Muscle of leg (tissue), 16 donors: ENCODE results near the gene TXNL1. TPM values are rescaled to one million over a fixed set of nuclear protein-coding genes. Genes with fewer than 3 reads are reported as not detected.

ENCODE experiments used
- DNase-seq: peaks from one replicate; pipeline ENCODE4 v3.0.0; 2013
- H3K27ac ChIP-seq: one replicate; pipeline ENCODE4 v1.5.1; 2013; ENCODE audit warnings: mild to moderate bottlenecking, low read length, control low read depth
- H3K27me3 ChIP-seq: one replicate; pipeline ENCODE4 v1.6.1; 2013; ENCODE audit warnings: low read length; ENCODE audit not compliant: control insufficient read depth, insufficient read depth
- H3K36me3 ChIP-seq: one replicate; pipeline ENCODE4 v1.6.1; 2013; ENCODE audit warnings: low read length; ENCODE audit not compliant: control insufficient read depth, insufficient read depth
- H3K4me1 ChIP-seq: one replicate; pipeline ENCODE4 v1.6.1; 2013; ENCODE audit warnings: low read length; ENCODE audit not compliant: control insufficient read depth, insufficient read depth
- H3K4me3 ChIP-seq: one replicate; pipeline ENCODE4 v1.5.1; 2013; ENCODE audit warnings: low read length, control low read depth
- H3K9me3 ChIP-seq: replicated peaks from 2 replicates; pipeline ENCODE4 v1.6.1; 2013; ENCODE audit warnings: low read depth, low read length; ENCODE audit not compliant: control insufficient read depth
- WGBS: methylation state at CpG from one replicate; pipeline ENCODE4 v1.1.5; 2013; ENCODE audit warnings: missing lambda C conversion rate; ENCODE audit not compliant: insufficient coverage; 5-methylcytosine and 5-hydroxymethylcytosine counted together
- long read RNA-seq, 11 donors: transcript quantifications; one replicate each; lab custom pipeline, GENCODE V29; 2026
- polyA plus RNA-seq, 8 donors: library from polyadenylated mRNA; unstranded; fragments of 120-200 nt; gene quantifications; one replicate each; pipeline versions ENCODE4 v1.2.1 to v1.2.3, GENCODE V29; 2013; ENCODE audit warnings: inconsistent platforms in 1 of 8, low replicate concordance in 1 of 8; ENCODE audit not compliant: insufficient read length in 8 of 8, insufficient read depth in 1 of 8
- total RNA-seq: library from RNA; stranded (reverse); fragments of 120-200 nt; gene quantifications from one replicate; pipeline ENCODE4 v1.2.4, GENCODE V29; 2013

Gene TXNL1
- 54.6 TPM for total RNA-seq
- 100 to 1,000 TPM in 5 of 8 donors, 10 to 100 TPM in 3; 93.3 to 125 (median 105) TPM for polyA plus RNA-seq
- long read RNA-seq, donor 1, full-length matches to known transcripts: 17 of 36 reads
- long read RNA-seq, donor 1, partial matches to known transcripts: 11 of 36 reads
- long read RNA-seq, donor 1, other reads (novel, unspliced or antisense): 8 of 36 reads
- long read RNA-seq, donor 2, full-length matches to known transcripts: 2 of 2 reads
- long read RNA-seq, donor 2, partial matches to known transcripts: 0 of 2 reads
- long read RNA-seq, donor 2, other reads (novel, unspliced or antisense): 0 of 2 reads
- long read RNA-seq, donor 3, full-length matches to known transcripts: 25 of 36 reads
- long read RNA-seq, donor 3, partial matches to known transcripts: 0 of 36 reads
- long read RNA-seq, donor 3, other reads (novel, unspliced or antisense): 11 of 36 reads
- long read RNA-seq, donor 4, full-length matches to known transcripts: 15 of 35 reads
- long read RNA-seq, donor 4, partial matches to known transcripts: 20 of 35 reads
- long read RNA-seq, donor 4, other reads (novel, unspliced or antisense): 0 of 35 reads
- long read RNA-seq, donor 5, full-length matches to known transcripts: 66 of 140 reads
- long read RNA-seq, donor 5, partial matches to known transcripts: 57 of 140 reads
- long read RNA-seq, donor 5, other reads (novel, unspliced or antisense): 17 of 140 reads
- long read RNA-seq, donor 6, full-length matches to known transcripts: 44 of 91 reads
- long read RNA-seq, donor 6, partial matches to known transcripts: 24 of 91 reads
- long read RNA-seq, donor 6, other reads (novel, unspliced or antisense): 23 of 91 reads
- long read RNA-seq, donor 7, full-length matches to known transcripts: 34 of 74 reads
- long read RNA-seq, donor 7, partial matches to known transcripts: 40 of 74 reads
- long read RNA-seq, donor 7, other reads (novel, unspliced or antisense): 0 of 74 reads
- long read RNA-seq, donor 8, full-length matches to known transcripts: 23 of 64 reads
- long read RNA-seq, donor 8, partial matches to known transcripts: 41 of 64 reads
- long read RNA-seq, donor 8, other reads (novel, unspliced or antisense): 0 of 64 reads
- long read RNA-seq, donor 9, full-length matches to known transcripts: 18 of 52 reads
- long read RNA-seq, donor 9, partial matches to known transcripts: 34 of 52 reads
- long read RNA-seq, donor 9, other reads (novel, unspliced or antisense): 0 of 52 reads
- long read RNA-seq, donor 10, full-length matches to known transcripts: 33 of 109 reads
- long read RNA-seq, donor 10, partial matches to known transcripts: 76 of 109 reads
- long read RNA-seq, donor 10, other reads (novel, unspliced or antisense): 0 of 109 reads
- long read RNA-seq, donor 11, full-length matches to known transcripts: 27 of 75 reads
- long read RNA-seq, donor 11, partial matches to known transcripts: 36 of 75 reads
- long read RNA-seq, donor 11, other reads (novel, unspliced or antisense): 12 of 75 reads

GRCh38 chr18:56638232-56639103, at the start of gene TXNL1:
Gene TXNL1 (minus strand): TSS chr18:56638592. CDS start chr18:56638440, 152 bp downstream.
- DNase-seq: peak; percentile 100
- under 1% methylated on average over 44 of the region's 64 CpGs for WGBS
- Histone ChIP-seq H3K4me1 (peaks cover 5% of the 10 kb centered on the region), H3K9me3 (no peaks in the 10 kb centered on the region), H3K36me3 (no peaks in the 10 kb centered on the region), H3K27me3 (no peaks in the 10 kb centered on the region), H3K4me3 (peak within 1 kb of the TSS; percentile 94), H3K27ac (peak within 1 kb of the TSS; percentile 99)

GRCh38 chr18:56684277-56684676, 45.9 kb upstream of the TXNL1 start:
- no peaks in the 10 kb centered on the region for H3K4me1 ChIP-seq
- no peaks in the 10 kb centered on the region for H3K36me3 ChIP-seq
- H3K9me3 ChIP-seq: no peaks in the 10 kb centered on the region
- no peaks in the 10 kb centered on the region for H3K27me3 ChIP-seq
- H3K4me3 ChIP-seq: no peak overlapping the region
- no peak overlapping the region for H3K27ac ChIP-seq
- no peak for DNase-seq
- WGBS: 89% methylated on average over 1 of the region's 3 CpGs

GRCh38 chr18:56678836-56679565, 40.6 kb upstream of the TXNL1 start:
- Histone ChIP-seq H3K27ac (no peak overlapping the region), H3K36me3 (no peaks in the 10 kb centered on the region), H3K4me3 (no peak overlapping the region), H3K27me3 (no peaks in the 10 kb centered on the region), H3K9me3 (no peaks in the 10 kb centered on the region), H3K4me1 (no peaks in the 10 kb centered on the region)
- 100% methylated on average over 1 of the region's 4 CpGs for WGBS
- no peak for DNase-seq

- Histone ChIP-seq H3K4me3 (no peak overlapping the region), H3K27ac (no peak overlapping the region), H3K9me3 (no peaks in the 10 kb centered on the region), H3K27me3 (no peaks in the 10 kb centered on the region), H3K36me3 (no peaks in the 10 kb centered on the region), H3K4me1 (no peaks in the 10 kb centered on the region)
- no CpG with 5 or more reads among the region's 2 CpGs for WGBS
- no peak for DNase-seq
Observed at GRCh38 chr18:56676639-56677038, 38.2 kb upstream of the TXNL1 start.

- WGBS: no CpG with 5 or more reads among the region's 3 CpGs
- no peak overlapping the region for H3K27ac ChIP-seq
- no peak overlapping the region for H3K4me3 ChIP-seq
- no peaks in the 10 kb centered on the region for H3K36me3 ChIP-seq
- no peaks in the 10 kb centered on the region for H3K4me1 ChIP-seq
- H3K27me3 ChIP-seq: no peaks in the 10 kb centered on the region
- H3K9me3 ChIP-seq: no peaks in the 10 kb centered on the region
- no peak for DNase-seq
Observed at GRCh38 chr18:56672981-56673380, 34.6 kb upstream of the TXNL1 start.

- Histone ChIP-seq H3K36me3 (no peaks in the 10 kb centered on the region), H3K4me1 (no peaks in the 10 kb centered on the region), H3K27me3 (no peaks in the 10 kb centered on the region), H3K27ac (no peak overlapping the region), H3K4me3 (no peak overlapping the region), H3K9me3 (no peaks in the 10 kb centered on the region)
- no peak for DNase-seq
- WGBS: 83% methylated on average over 1 of the region's 8 CpGs
Observed at GRCh38 chr18:56672391-56672790, 34.0 kb upstream of the TXNL1 start.

- no peaks in the 10 kb centered on the region for H3K27me3 ChIP-seq
- H3K4me1 ChIP-seq: no peaks in the 10 kb centered on the region
- H3K36me3 ChIP-seq: no peaks in the 10 kb centered on the region
- no peak overlapping the region for H3K27ac ChIP-seq
- no peaks in the 10 kb centered on the region for H3K9me3 ChIP-seq
- no CpG with 5 or more reads among the region's 2 CpGs for WGBS
- no peak for DNase-seq
- H3K4me3 ChIP-seq: no peak overlapping the region
Observed at GRCh38 chr18:56662902-56663301, 24.5 kb upstream of the TXNL1 start.

GRCh38 chr18:56662502-56662901, 24.1 kb upstream of the TXNL1 start:
- Histone ChIP-seq H3K4me1 (no peaks in the 10 kb centered on the region), H3K9me3 (no peaks in the 10 kb centered on the region), H3K27ac (no peak overlapping the region), H3K27me3 (no peaks in the 10 kb centered on the region), H3K4me3 (no peak overlapping the region), H3K36me3 (no peaks in the 10 kb centered on the region)
- no peak for DNase-seq
- 84% methylated on average over 5 of the region's 5 CpGs for WGBS
